HepG2 (cell line): ENCODE results near the gene H2AZ2.

Experiments
- BRCA1 ChIP-seq: sonication (generic); formaldehyde crosslinking; IDR thresholded peaks from 2 replicates; pipeline ENCODE4 v1.4.0; 2020; ENCODE audit warnings: missing genetic modification reagents
- THAP9 ChIP-seq: sonication (generic); formaldehyde crosslinking; IDR thresholded peaks from 2 replicates; pipeline ENCODE4; 2020; ENCODE audit warnings: missing genetic modification reagents, mild to moderate bottlenecking, borderline replicate concordance

GRCh38 chr7:44799939-44800338, 47.9 kb downstream of the H2AZ2 start:
- TF ChIP-seq THAP9 (no peak), BRCA1 (CRISPR knock-in tag) (no peak)
